IMR-90 (cell line): Measurements from ENCODE around the gene SNRNP40. TPM values are rescaled to one million over a fixed set of nuclear protein-coding genes. Genes with fewer than 3 reads are reported as not detected.

Experiments used
- ATAC-seq: fragments of 200-7000 bp; cut with Tn5 transposase; 2 replicates; pipeline ENCODE4 v1.9.1; 2020; ENCODE audit warnings: low read depth, mild to moderate bottlenecking, moderate library complexity
- BruUV-seq: library from RNA; stranded (reverse); fragments of 400-500 nt; replicated peaks from 2 replicates; lab custom pipeline; 2021; lab: Mats Ljungman, UMichigan
- CTCF ChIA-PET: fragments of 300-600 bp; formaldehyde crosslinking; extraction: SDS; loops from one replicate; lab custom pipeline; 2021; ENCODE audit warnings: antibody characterized with exemption; lab: Yijun Ruan, JAX
- POLR2A ChIA-PET: fragments of 300-600 bp; sonication (Branson Sonifier 250); formaldehyde crosslinking; loops from one replicate; lab custom pipeline; 2022; ENCODE audit warnings: antibody characterized with exemption; ENCODE audit not compliant: unreplicated experiment; lab: Charles Lee
- DNase-seq: peaks from one replicate; pipeline ENCODE4 v3.0.0; 2013
- H2AFZ ChIP-seq: replicated peaks from 2 replicates; pipeline ENCODE3; 2013; ENCODE audit warnings: low read length, mild to moderate bottlenecking; ENCODE audit not compliant: poor library complexity
- H2AK5ac ChIP-seq: 2 replicates; pipeline ENCODE4 v1.6.1; 2013; ENCODE audit warnings: low read depth, low read length, inconsistent platforms
- H2AK9ac ChIP-seq: replicated peaks from 2 replicates; pipeline ENCODE3; 2013; ENCODE audit warnings: mild to moderate bottlenecking, low read depth, low read length, moderate library complexity; ENCODE audit not compliant: poor library complexity
- H2BK120ac ChIP-seq: 2 replicates; pipeline ENCODE4 v1.6.1; 2013; ENCODE audit warnings: low read depth, low read length, inconsistent platforms
- H2BK15ac ChIP-seq: 3 replicates; pipeline ENCODE4 v1.6.1; 2013; ENCODE audit warnings: low read depth, low read length, inconsistent platforms
- H2BK20ac ChIP-seq: 2 replicates; pipeline ENCODE4 v1.6.1; 2013; ENCODE audit warnings: low read depth, mild to moderate bottlenecking, inconsistent platforms, low read length, moderate library complexity
- H2BK5ac ChIP-seq: 2 replicates; pipeline ENCODE4 v1.6.1; 2013; ENCODE audit warnings: mild to moderate bottlenecking, low read depth, low read length, inconsistent platforms; ENCODE audit not compliant: poor library complexity, severe bottlenecking
- H3K14ac ChIP-seq: replicated peaks from 2 replicates; pipeline ENCODE4 v1.6.1; 2013; ENCODE audit warnings: low read depth, low read length, inconsistent platforms
- H3K18ac ChIP-seq: 2 replicates; pipeline ENCODE4 v1.6.1; 2013; ENCODE audit warnings: low read depth, low read length, control low read depth
- H3K23ac ChIP-seq: 2 replicates; pipeline ENCODE4 v1.6.1; 2013; ENCODE audit warnings: low read depth, low read length, inconsistent platforms
- H3K27ac ChIP-seq: 2 replicates; pipeline ENCODE4 v1.5.1; 2013; ENCODE audit warnings: mild to moderate bottlenecking, control low read depth, low read length; ENCODE audit not compliant: insufficient read depth
- H3K27me3 ChIP-seq: 2 replicates; pipeline ENCODE4 v1.6.1; 2013; ENCODE audit warnings: low read length; ENCODE audit not compliant: control insufficient read depth, insufficient read depth
- H3K36me3 ChIP-seq: 2 replicates; pipeline ENCODE4 v1.6.1; 2013; ENCODE audit warnings: low read length, mixed read lengths; ENCODE audit not compliant: control insufficient read depth, insufficient read depth
- H3K4ac ChIP-seq: 2 replicates; pipeline ENCODE4 v1.6.1; 2013; ENCODE audit warnings: low read depth, low read length, inconsistent platforms
- H3K4me1 ChIP-seq: 2 replicates; pipeline ENCODE4 v1.6.1; 2013; ENCODE audit warnings: low read length, mixed read lengths; ENCODE audit not compliant: control insufficient read depth, insufficient read depth
- H3K4me2 ChIP-seq: 2 replicates; pipeline ENCODE4 v1.6.1; 2013; ENCODE audit warnings: low read depth, mild to moderate bottlenecking, control low read depth, low read length, moderate library complexity
- H3K4me3 ChIP-seq: 2 replicates; pipeline ENCODE4 v1.5.1; 2013; ENCODE audit warnings: low read depth, mild to moderate bottlenecking, control low read depth, low read length, moderate library complexity; ENCODE audit not compliant: insufficient read depth
- H3K56ac ChIP-seq: 2 replicates; pipeline ENCODE4 v1.6.1; 2013; ENCODE audit warnings: low read length, inconsistent platforms; ENCODE audit not compliant: insufficient read depth; ENCODE audit errors: extremely low read depth
- H3K79me1 ChIP-seq, 2 experiments: 2 replicates each; pipeline ENCODE4 v1.6.1; 2013; ENCODE audit warnings: low read length in 2 of 2, inconsistent platforms in 1 of 2, low read depth in 1 of 2
- H3K9ac ChIP-seq: 2 replicates; pipeline ENCODE4 v1.6.1; 2013; ENCODE audit warnings: low read depth, low read length, control low read depth
- H3K9me1 ChIP-seq: 2 replicates; pipeline ENCODE4 v1.6.1; 2013; ENCODE audit warnings: low read length, inconsistent platforms; ENCODE audit not compliant: insufficient read depth
- H3K9me3 ChIP-seq: 2 replicates; pipeline ENCODE4 v1.6.1; 2013; ENCODE audit warnings: low read length; ENCODE audit not compliant: control insufficient read depth, insufficient read depth
- H4K20me1 ChIP-seq: 2 replicates; pipeline ENCODE4 v1.6.1; 2013; ENCODE audit warnings: low read length, inconsistent platforms; ENCODE audit not compliant: insufficient read depth
- H4K5ac ChIP-seq: 2 replicates; pipeline ENCODE4 v1.6.1; 2013; ENCODE audit warnings: mild to moderate bottlenecking, low read depth, low read length, control low read depth
- H4K8ac ChIP-seq, 2 experiments: 2 replicates each; pipeline ENCODE4 v1.6.1; 2013; ENCODE audit warnings: low read depth in 2 of 2, low read length in 2 of 2, control low read depth in 1 of 2, inconsistent platforms in 1 of 2
- H4K91ac ChIP-seq: 2 replicates; pipeline ENCODE4 v1.6.1; 2013; ENCODE audit warnings: low read depth, low read length, inconsistent platforms; ENCODE audit not compliant: insufficient read depth
- BHLHE40 ChIP-seq: fragments of 150-350 bp; IDR thresholded peaks from 2 replicates; pipeline ENCODE4 v1.6.1; 2016; ENCODE audit warnings: mild to moderate bottlenecking, low read depth, low read length
- CEBPB ChIP-seq: IDR thresholded peaks from 2 replicates; pipeline ENCODE4 v1.6.1; 2012; ENCODE audit warnings: low read depth, low read length, improper control_type of control experiment
- CHD1 ChIP-seq: IDR thresholded peaks from 2 replicates; pipeline ENCODE4 v1.6.1; 2012; ENCODE audit warnings: low read depth, low read length, improper control_type of control experiment
- CTCF ChIP-seq: conservative IDR thresholded peaks from 2 replicates; pipeline ENCODE4 v1.5.1; 2012; ENCODE audit warnings: mild to moderate bottlenecking, low read depth, low read length, improper control_type of control experiment
- FOS ChIP-seq: fragments of 150-350 bp; IDR thresholded peaks from 2 replicates; pipeline ENCODE4 v1.6.1; 2016; ENCODE audit warnings: low read depth, low read length
- MAFK ChIP-seq: IDR thresholded peaks from 2 replicates; pipeline ENCODE4 v1.6.1; 2012; ENCODE audit warnings: low read depth, low read length, improper control_type of control experiment
- MAZ ChIP-seq: IDR thresholded peaks from 2 replicates; pipeline ENCODE4 v1.6.1; 2012; ENCODE audit warnings: low read depth, mild to moderate bottlenecking, low read length, improper control_type of control experiment, moderate library complexity, borderline replicate concordance
- MXI1 ChIP-seq: IDR thresholded peaks from 2 replicates; pipeline ENCODE4 v1.6.1; 2012; ENCODE audit warnings: low read depth, mild to moderate bottlenecking, low read length, moderate library complexity, borderline replicate concordance
- NFE2L2 ChIP-seq: fragments of 150-350 bp; IDR thresholded peaks from 2 replicates; pipeline ENCODE4 v1.6.1; 2016; ENCODE audit warnings: low read depth, mild to moderate bottlenecking, low read length
- POLR2A ChIP-seq: IDR thresholded peaks from 2 replicates; pipeline ENCODE4 v1.6.1; 2012; ENCODE audit warnings: mild to moderate bottlenecking, low read depth, low read length
- RAD21 ChIP-seq: IDR thresholded peaks from 2 replicates; pipeline ENCODE4 v1.6.1; 2012; ENCODE audit warnings: low read length, improper control_type of control experiment
- RCOR1 ChIP-seq: IDR thresholded peaks from 2 replicates; pipeline ENCODE4 v1.6.1; 2012; ENCODE audit warnings: mild to moderate bottlenecking, low read length, improper control_type of control experiment; ENCODE audit not compliant: insufficient replicate concordance
- RFX5 ChIP-seq: IDR thresholded peaks from 2 replicates; pipeline ENCODE4 v1.8.0; 2012; ENCODE audit warnings: low read depth, mild to moderate bottlenecking, low read length, moderate library complexity
- SMC3 ChIP-seq: fragments of 150-350 bp; IDR thresholded peaks from 2 replicates; pipeline ENCODE4 v1.6.1; 2016; ENCODE audit warnings: low read depth, mild to moderate bottlenecking, antibody characterized with exemption, low read length, moderate library complexity
- USF2 ChIP-seq: fragments of 150-350 bp; IDR thresholded peaks from 2 replicates; pipeline ENCODE4 v1.6.1; 2017; ENCODE audit warnings: mild to moderate bottlenecking, antibody characterized with exemption, low read length, low read depth
- WGBS, 2 experiments: methylation state at CpG; one replicate each; pipeline versions ENCODE4 v1.1.5 to v1.1.7; 2013; ENCODE audit warnings: missing lambda C conversion rate in 2 of 2; ENCODE audit not compliant: insufficient read length in 1 of 2; ENCODE audit errors: extremely low coverage in 2 of 2; 5-methylcytosine and 5-hydroxymethylcytosine counted together
- dilution Hi-C: fragments of 300-500 bp; cut with HindIII; formaldehyde crosslinking; loops from one replicate; pipeline ENCODE4 v1.14.3; 2018; ENCODE audit warnings: low sequenced_read_pairs; ENCODE audit not compliant: unreplicated experiment
- in situ Hi-C: fragments of 300-500 bp; cut with MboI; formaldehyde crosslinking; loops from 3 replicates; pipeline ENCODE4 v1.14.3; 2019; ENCODE audit warnings: low sequenced_read_pairs, inconsistent platforms, mixed read lengths
- intact Hi-C: fragments of 100-400 bp; cut with micrococcal nuclease; formaldehyde crosslinking; loops from 2 replicates; pipeline ENCODE4 v1.10.0; 2022
- polyA plus RNA-seq, 3 experiments: library from polyadenylated mRNA; depleted of rRNA; stranded (reverse); fragments of >200 nt; gene quantifications; 2 replicates each; pipeline ENCODE4 v1.2.3, GENCODE V29; 2012; ENCODE audit warnings: low replicate concordance in 1 of 3
- total RNA-seq: library from RNA; depleted of rRNA; stranded (reverse); fragments of >200 nt; gene quantifications from 2 replicates; pipeline ENCODE4 v1.2.3, GENCODE V29; 2012
- TF ChIP-seq, protein P1 (sequence below): fragments of 150-350 bp; IDR thresholded peaks from 2 replicates; pipeline ENCODE4 v1.6.1; 2016; ENCODE audit warnings: low read depth, mild to moderate bottlenecking, low read length, moderate library complexity, borderline replicate concordance

The SNRNP40 gene
- total and polyA plus RNA-seq, 2 of the 4 experiments (the other 2 are of a cell fraction): 52.3 to 178 TPM

DNA sequence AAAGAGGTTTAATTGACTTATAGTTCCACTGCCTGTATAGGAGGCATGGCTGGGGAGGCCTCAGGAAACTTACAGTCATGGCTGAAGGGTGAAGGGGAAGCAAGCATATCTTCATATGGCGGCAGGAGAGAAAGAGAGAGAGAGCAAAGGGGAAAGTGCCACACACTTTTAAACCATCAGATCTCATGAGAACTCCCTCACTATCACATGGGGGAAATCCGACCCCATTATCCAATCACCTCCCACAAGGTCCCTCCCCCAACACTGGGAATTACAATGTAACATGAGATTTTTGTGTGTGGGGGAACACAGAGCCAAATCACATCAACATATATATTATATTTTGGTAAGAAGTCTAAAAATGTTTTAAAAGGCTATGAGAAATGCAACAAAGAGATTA, 49.0 kb upstream of the SNRNP40 start:
- no peak overlapping the region for H2BK120ac ChIP-seq
- H3K4ac ChIP-seq: no peak overlapping the region
- H3K79me1 ChIP-seq: no peaks in the 10 kb centered on the region
- no peak overlapping the region for H2AFZ ChIP-seq
- no peak overlapping the region for H2AK5ac ChIP-seq
- H2BK20ac ChIP-seq: no peak overlapping the region
- H3K9me3 ChIP-seq: no peaks in the 10 kb centered on the region
- no peak overlapping the region for H3K4me3 ChIP-seq
- ATAC-seq: no peak
- H4K20me1 ChIP-seq: no peaks in the 10 kb centered on the region
- H4K5ac ChIP-seq: no peak overlapping the region
- peaks cover 16% of the 10 kb centered on the region for H3K36me3 ChIP-seq
- in situ Hi-C loops: no loop called here
- no peak overlapping the region for H4K8ac ChIP-seq
- dilution Hi-C loops: no loop called here
- H2AK9ac ChIP-seq: no peak overlapping the region
- no peak overlapping the region for H3K14ac ChIP-seq
- CTCF ChIA-PET: no interaction called here
- H3K4me1 ChIP-seq: no peaks in the 10 kb centered on the region
- no peak overlapping the region for H3K23ac ChIP-seq
- no peak overlapping the region for H2BK15ac ChIP-seq
- no peak overlapping the region for H4K91ac ChIP-seq
- H3K9ac ChIP-seq: no peak overlapping the region
- DNase-seq: no peak
- H3K4me2 ChIP-seq: no peak overlapping the region
- H3K9me1 ChIP-seq: 0 out of 2 replicates have a peak, but pooled peaks cover 3% of the 10 kb centered on the region
- H3K27ac ChIP-seq: no peak overlapping the region
- no peak for TF ChIP-seq POLR2A
- TF ChIP-seq NFE2L2: no peak
- TF ChIP-seq USF2: no peak
- no peak for TF ChIP-seq CEBPB
- no peak for TF ChIP-seq FOS
- no peak for TF ChIP-seq MXI1
- no peak for TF ChIP-seq CTCF
- TF ChIP-seq SMC3: no peak
- no peak for TF ChIP-seq CHD1
- TF ChIP-seq BHLHE40: no peak
- TF ChIP-seq, protein P1, sequence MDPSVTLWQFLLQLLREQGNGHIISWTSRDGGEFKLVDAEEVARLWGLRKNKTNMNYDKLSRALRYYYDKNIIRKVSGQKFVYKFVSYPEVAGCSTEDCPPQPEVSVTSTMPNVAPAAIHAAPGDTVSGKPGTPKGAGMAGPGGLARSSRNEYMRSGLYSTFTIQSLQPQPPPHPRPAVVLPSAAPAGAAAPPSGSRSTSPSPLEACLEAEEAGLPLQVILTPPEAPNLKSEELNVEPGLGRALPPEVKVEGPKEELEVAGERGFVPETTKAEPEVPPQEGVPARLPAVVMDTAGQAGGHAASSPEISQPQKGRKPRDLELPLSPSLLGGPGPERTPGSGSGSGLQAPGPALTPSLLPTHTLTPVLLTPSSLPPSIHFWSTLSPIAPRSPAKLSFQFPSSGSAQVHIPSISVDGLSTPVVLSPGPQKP: no peak
- no peak for TF ChIP-seq MAZ
- no peak for TF ChIP-seq RAD21
- TF ChIP-seq MAFK: no peak
- no peak for TF ChIP-seq RCOR1
- no peak for TF ChIP-seq RFX5
- intact Hi-C loops: no loop called here
- no CpG with 5 or more reads among the region's 2 CpGs for WGBS, 2 experiments
- no peak overlapping the region for H2BK5ac ChIP-seq
- POLR2A ChIA-PET: no interaction called here
- H3K27me3 ChIP-seq: no peaks in the 10 kb centered on the region
- no peak overlapping the region for H3K18ac ChIP-seq
- H3K56ac ChIP-seq: no peak overlapping the region
- BruUV-seq: no TSS peak
